K562 (cell line): ENCODE data around the gene GPR108. TPM values are rescaled to one million over a fixed set of nuclear protein-coding genes. Genes with fewer than 3 reads are reported as not detected.

Experiments used
- BRF1 ChIP-seq: IDR thresholded peaks from 3 replicates; pipeline ENCODE4 v1.6.1; 2011; ENCODE audit warnings: borderline replicate concordance, mild to moderate bottlenecking; ENCODE audit not compliant: insufficient read length; ENCODE audit errors: extremely low read depth
- CBFA2T2 ChIP-seq: fragments of 450-650 bp; conservative IDR thresholded peaks from 2 replicates; pipeline ENCODE4 v1.6.1; 2017; ENCODE audit warnings: mild to moderate bottlenecking
- CCAR2 ChIP-seq: fragments of 200-400 bp; formaldehyde crosslinking; IDR thresholded peaks from 2 replicates; pipeline ENCODE4 v1.6.1; 2017; ENCODE audit warnings: mild to moderate bottlenecking, low read depth, low read length
- CEBPB ChIP-seq: fragments of 450-650 bp; IDR thresholded peaks from 2 replicates; pipeline ENCODE4 v1.6.1; 2016; ENCODE audit warnings: missing genetic modification characterization, missing compliant biosample characterization
- E2F3 ChIP-seq: fragments of 250-450 bp; sonication (Bioruptor Pico); IDR thresholded peaks from 2 replicates; pipeline ENCODE4 v1.4.0; 2020; ENCODE audit warnings: mild to moderate bottlenecking
- GATAD2A ChIP-seq: fragments of 450-650 bp; IDR thresholded peaks from 2 replicates; pipeline ENCODE4 v1.6.1; 2017
- HDAC6 ChIP-seq: IDR thresholded peaks from 2 replicates; pipeline ENCODE4 v1.6.1; 2012; ENCODE audit warnings: low read depth, mild to moderate bottlenecking, control low read depth, inconsistent platforms, low read length, moderate library complexity
- KAT7 ChIP-seq: sonication (generic); formaldehyde crosslinking; IDR thresholded peaks from 2 replicates; pipeline ENCODE4 v1.8.0; 2022; ENCODE audit warnings: missing genetic modification reagents, mild to moderate bottlenecking, borderline replicate concordance
- MAX ChIP-seq: sonication (generic); formaldehyde crosslinking; IDR thresholded peaks from 2 replicates; pipeline ENCODE4 v1.9.0; 2022; ENCODE audit warnings: mild to moderate bottlenecking, missing genetic modification reagents
- NELFE ChIP-seq: IDR thresholded peaks from 2 replicates; pipeline ENCODE4 v1.6.1; 2011; ENCODE audit warnings: mild to moderate bottlenecking; ENCODE audit not compliant: insufficient read depth, insufficient read length
- NUFIP1 ChIP-seq: fragments of 450-650 bp; IDR thresholded peaks from 2 replicates; pipeline ENCODE4 v1.6.1; 2018; ENCODE audit not compliant: partially characterized antibody
- POLR2AphosphoS2 ChIP-seq: IDR thresholded peaks from 2 replicates; pipeline ENCODE4 v1.6.1; 2012; ENCODE audit warnings: low read length, improper control_type of control experiment
- POLR2H ChIP-seq: IDR thresholded peaks from 2 replicates; pipeline ENCODE4 v1.6.1; 2016; ENCODE audit warnings: missing genetic modification characterization, low read depth, mild to moderate bottlenecking, control low read depth, missing compliant biosample characterization, moderate library complexity
- POU5F1 ChIP-seq: fragments of 150-350 bp; IDR thresholded peaks from 2 replicates; pipeline ENCODE4 v1.6.1; 2014; ENCODE audit warnings: borderline replicate concordance, low read length, low read depth, mild to moderate bottlenecking; ENCODE audit not compliant: partially characterized antibody
- PURB ChIP-seq: sonication (generic); formaldehyde crosslinking; IDR thresholded peaks from 2 replicates; pipeline ENCODE4 v1.9.0; 2021; ENCODE audit warnings: low read depth, mild to moderate bottlenecking, missing genetic modification reagents
- RFX1 ChIP-seq: fragments of 450-650 bp; IDR thresholded peaks from 2 replicates; pipeline ENCODE4 v1.6.1; 2016; ENCODE audit warnings: mild to moderate bottlenecking, moderate library complexity
- RREB1 ChIP-seq: fragments of 250-450 bp; sonication (Bioruptor Pico); IDR thresholded peaks from 2 replicates; pipeline ENCODE4 v1.4.0; 2020
- STAG1 ChIP-seq: sonication (generic); formaldehyde crosslinking; IDR thresholded peaks from 2 replicates; pipeline ENCODE4 v1.5.0; 2020; ENCODE audit warnings: missing genetic modification reagents, borderline replicate concordance
- TAF9B ChIP-seq: fragments of 450-650 bp; IDR thresholded peaks from 2 replicates; pipeline ENCODE4 v1.6.1; 2018; ENCODE audit warnings: mild to moderate bottlenecking; ENCODE audit not compliant: partially characterized antibody
- TCFL5 ChIP-seq: fragments of 250-450 bp; sonication (Bioruptor Pico); conservative IDR thresholded peaks from 2 replicates; pipeline ENCODE4 v1.6.1; 2021; ENCODE audit warnings: mild to moderate bottlenecking, moderate library complexity, matching md5 sums
- TOE1 ChIP-seq, 2 experiments: fragments of 450-650 bp in 1 of 2; sonication (generic) in 1 of 2; formaldehyde crosslinking in 1 of 2; IDR thresholded peaks; 2 replicates each; pipeline versions ENCODE4 v1.7.1 to v1.8.0; 2016 to 2022; ENCODE audit warnings: borderline replicate concordance in 2 of 2, mild to moderate bottlenecking in 2 of 2, antibody characterized with exemption in 1 of 2, inconsistent platforms in 1 of 2, low read depth in 1 of 2, missing genetic modification reagents in 1 of 2, moderate library complexity in 1 of 2
- ZNF124 ChIP-seq: sonication (generic); formaldehyde crosslinking; IDR thresholded peaks from 2 replicates; pipeline ENCODE4 v1.8.1; 2022; ENCODE audit warnings: missing genetic modification reagents
- ZNF408 ChIP-seq: fragments of 250-450 bp; sonication (Bioruptor Pico); IDR thresholded peaks from 2 replicates; pipeline ENCODE4 v1.4.0; 2020; ENCODE audit warnings: low read depth, mild to moderate bottlenecking, moderate library complexity
- ZNF696 ChIP-seq: fragments of 250-450 bp; sonication (Bioruptor Pico); conservative IDR thresholded peaks from 2 replicates; pipeline ENCODE4 v1.4.0; 2020; ENCODE audit warnings: mild to moderate bottlenecking, moderate library complexity
- ZNF778 ChIP-seq: fragments of 450-650 bp; formaldehyde crosslinking; IDR thresholded peaks from 2 replicates; pipeline ENCODE4 v1.4.0; 2020; ENCODE audit warnings: mild to moderate bottlenecking, moderate library complexity
- polyA plus RNA-seq, 8 experiments: library from polyadenylated mRNA; depleted of rRNA in 4 of 8; stranded (reverse) in 5 of 8; unstranded in 3 of 8; fragments of >200 nt; fragmentation: Nextera tagmentation in 2 of 8; fragmentation: Illumina TruSeq in 1 of 8; extraction: Ambion mirVana in 2 of 8; extraction: Trizol in 1 of 8; gene quantifications; 2 replicates each; pipeline versions ENCODE4 v1.2.1 to v1.2.3, GENCODE V29; 2011 to 2014; ENCODE audit warnings: inconsistent platforms in 1 of 8, missing spikeins in 1 of 8
- total RNA-seq, 7 experiments: library from RNA; depleted of rRNA in 6 of 7; stranded (reverse); fragments of >200 nt in 6 of 7; fragmentation: Illumina TruSeq in 2 of 7; extraction: Trizol in 2 of 7; gene quantifications; 2 replicates each; pipeline versions ENCODE4 v1.2.1 to v1.2.3, GENCODE V29; 2011 to 2021; ENCODE audit warnings: low replicate concordance in 1 of 7

Gene GPR108
- total and polyA plus RNA-seq, 9 of the 15 experiments (the other 6 are each of a cell fraction or from before 2014, with no cell fraction given), result 2.4 to 33.2 (median 24.4) TPM

GRCh38 chr19:6717441-6717971 lies 19.9 kb downstream of the GPR108 start (continued):
- TF ChIP-seq TCFL5, result no peak
- TF ChIP-seq CEBPB (tag), result no peak
- no peak for TF ChIP-seq BRF1
- no peak for TF ChIP-seq ZNF124
- no peak for TF ChIP-seq POLR2H
- TF ChIP-seq ZNF778, result no peak
- no peak for TF ChIP-seq NELFE
- TF ChIP-seq CBFA2T2, result 0 out of 2 replicates have a peak, but pooled peaks have one; percentile 1
- TF ChIP-seq KAT7 (CRISPR knock-in tag), result peak; percentile 78; the same call in 1 of the 2 replicates
- no peak; the same call in 1 of the 2 replicates for TF ChIP-seq CCAR2
- TF ChIP-seq ZNF408 (CRISPR knock-in tag), result no peak
- TF ChIP-seq TOE1 (IDR thresholded peaks at IDR 0.05; ENCODE audit: borderline replicate concordance), result peak; percentile 67; the same call in 1 of the 2 replicates
- TF ChIP-seq TOE1 (CRISPR knock-in tag; IDR thresholded peaks at IDR 0.05; ENCODE audit: borderline replicate concordance, low read depth), result peak; percentile 99
- TF ChIP-seq STAG1, result 0 out of 2 replicates have a peak, but pooled peaks have one; percentile 40
- no peak for TF ChIP-seq POU5F1
- TF ChIP-seq PURB, result no peak
- TF ChIP-seq TAF9B, result no peak
- no peak for TF ChIP-seq RFX1
- peak; percentile 85 for TF ChIP-seq MAX
- TF ChIP-seq E2F3 (CRISPR knock-in tag), result no peak
- TF ChIP-seq POLR2AphosphoS2, result no peak
- TF ChIP-seq ZNF696 (CRISPR knock-in tag), result no peak
- TF ChIP-seq HDAC6, result peak; percentile 100
- TF ChIP-seq RREB1 (CRISPR knock-in tag), result no peak
- peak; percentile 46; the same call in 1 of the 2 replicates for TF ChIP-seq GATAD2A
- TF ChIP-seq NUFIP1, result peak; percentile 90
